HTERT RPE-1 (cell line): ENCODE measurements around the gene GRM7.

Source experiments
- in situ Hi-C: fragments of 300-500 bp; cut with MboI; formaldehyde crosslinking; loops from 4 replicates; pipeline ENCODE4 v1.14.3; 2020; ENCODE audit warnings: low sequenced_read_pairs

Gene GRM7

GRCh38 chr3:6965881-6966280 is 105.0 kb downstream of the GRM7 start:
- in situ Hi-C loops = no loop called here

- in situ Hi-C loops = no loop called here
Measured at GRCh38 chr3:6971933-6972332, 111.0 kb downstream of the GRM7 start.

GRCh38 chr3:6985848-6986247 is 124.9 kb downstream of the GRM7 start:
- in situ Hi-C loops = no loop called here

GRCh38 chr3:6989608-6990291 is 128.8 kb downstream of the GRM7 start:
- in situ Hi-C loops = no loop called here

- in situ Hi-C loops = no loop called here
Measured at GRCh38 chr3:6994081-6994668, 133.3 kb downstream of the GRM7 start.

- in situ Hi-C loops = no loop called here
Measured at GRCh38 chr3:7000501-7000900, 139.6 kb downstream of the GRM7 start.

GRCh38 chr3:7001370-7001769 is 140.5 kb downstream of the GRM7 start:
- in situ Hi-C loops = no loop called here

- in situ Hi-C loops = no loop called here
Measured at GRCh38 chr3:7015683-7016440, 154.9 kb downstream of the GRM7 start.

- in situ Hi-C loops = no loop called here
Measured at GRCh38 chr3:7025581-7026300, 164.8 kb downstream of the GRM7 start.

- in situ Hi-C loops = no loop called here
Measured at GRCh38 chr3:7029562-7029961, 168.6 kb downstream of the GRM7 start.

- in situ Hi-C loops = no loop called here
Measured at GRCh38 chr3:7038394-7038793, 177.5 kb downstream of the GRM7 start.

- in situ Hi-C loops = no loop called here
Measured at GRCh38 chr3:7062714-7063113, 201.8 kb downstream of the GRM7 start.

GRCh38 chr3:7070461-7070860 is 209.5 kb downstream of the GRM7 start:
- in situ Hi-C loops = no loop called here

GRCh38 chr3:7074217-7074616 is 213.3 kb downstream of the GRM7 start:
- in situ Hi-C loops = no loop called here

- in situ Hi-C loops = no loop called here
Measured at GRCh38 chr3:7075117-7075516, 214.2 kb downstream of the GRM7 start.

GRCh38 chr3:7075901-7076300 is 215.0 kb downstream of the GRM7 start:
- in situ Hi-C loops = no loop called here

- in situ Hi-C loops = no loop called here
Measured at GRCh38 chr3:7082244-7082643, 221.3 kb downstream of the GRM7 start.

- in situ Hi-C loops = no loop called here
Measured at GRCh38 chr3:7086417-7086816, 225.5 kb downstream of the GRM7 start.

GRCh38 chr3:7095116-7095515 is 234.2 kb downstream of the GRM7 start:
- in situ Hi-C loops = no loop called here

GRCh38 chr3:7100136-7100535 is 239.2 kb downstream of the GRM7 start:
- in situ Hi-C loops = no loop called here

GRCh38 chr3:7106635-7107034 is 245.7 kb downstream of the GRM7 start:
- in situ Hi-C loops = no loop called here
